ENCODE results near the gene TMEM259.
"Not testable (repeated sequence)": the region's sequence is repeated elsewhere in the genome, so short reads cannot be mapped to it uniquely, and the experiment has no call there.

TMEM259 gene

DNA sequence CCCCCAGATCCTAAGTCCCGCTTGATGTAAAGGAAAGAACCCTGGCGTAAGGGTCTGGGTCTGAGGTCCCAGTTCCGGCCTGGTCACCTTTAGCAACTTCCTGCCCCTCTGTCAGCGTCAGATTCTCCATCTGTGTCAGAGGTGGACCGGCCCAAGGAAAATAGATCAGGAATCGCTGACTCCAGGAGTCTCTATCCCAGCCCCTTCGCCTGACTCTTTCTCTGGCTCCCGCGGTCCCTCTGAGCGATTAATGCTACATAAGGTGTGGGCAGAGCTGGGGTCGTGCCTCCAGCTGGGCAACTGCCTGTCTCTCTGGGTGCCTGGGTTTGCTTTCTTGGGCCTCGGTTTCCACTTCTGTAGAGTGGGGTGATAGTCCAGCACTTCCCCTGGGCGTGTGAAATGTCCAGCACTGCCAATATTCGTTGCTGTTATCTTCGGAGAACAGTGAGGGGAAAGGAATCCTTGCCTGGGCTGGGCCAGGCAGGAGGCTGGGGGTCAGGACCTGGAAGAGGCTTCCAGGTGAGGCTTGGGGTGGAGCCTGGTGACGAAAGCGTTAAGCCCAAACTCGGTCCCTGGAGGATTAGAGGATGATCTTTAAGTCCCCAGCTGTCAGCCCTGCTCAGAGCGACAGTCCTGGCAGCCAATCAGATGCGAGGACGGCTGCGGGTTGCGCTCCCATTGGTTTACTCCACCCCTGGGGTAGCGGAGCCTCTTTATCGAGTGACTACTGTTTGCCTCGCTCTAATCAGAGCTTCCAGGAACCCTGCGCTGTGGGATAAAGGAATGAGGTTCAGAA, 19.8 kb upstream of the TMEM259 start:
- DNase-seq (ENCODE audit: low read depth in 2 of 2): peak; percentile 86 to 92

DNA sequence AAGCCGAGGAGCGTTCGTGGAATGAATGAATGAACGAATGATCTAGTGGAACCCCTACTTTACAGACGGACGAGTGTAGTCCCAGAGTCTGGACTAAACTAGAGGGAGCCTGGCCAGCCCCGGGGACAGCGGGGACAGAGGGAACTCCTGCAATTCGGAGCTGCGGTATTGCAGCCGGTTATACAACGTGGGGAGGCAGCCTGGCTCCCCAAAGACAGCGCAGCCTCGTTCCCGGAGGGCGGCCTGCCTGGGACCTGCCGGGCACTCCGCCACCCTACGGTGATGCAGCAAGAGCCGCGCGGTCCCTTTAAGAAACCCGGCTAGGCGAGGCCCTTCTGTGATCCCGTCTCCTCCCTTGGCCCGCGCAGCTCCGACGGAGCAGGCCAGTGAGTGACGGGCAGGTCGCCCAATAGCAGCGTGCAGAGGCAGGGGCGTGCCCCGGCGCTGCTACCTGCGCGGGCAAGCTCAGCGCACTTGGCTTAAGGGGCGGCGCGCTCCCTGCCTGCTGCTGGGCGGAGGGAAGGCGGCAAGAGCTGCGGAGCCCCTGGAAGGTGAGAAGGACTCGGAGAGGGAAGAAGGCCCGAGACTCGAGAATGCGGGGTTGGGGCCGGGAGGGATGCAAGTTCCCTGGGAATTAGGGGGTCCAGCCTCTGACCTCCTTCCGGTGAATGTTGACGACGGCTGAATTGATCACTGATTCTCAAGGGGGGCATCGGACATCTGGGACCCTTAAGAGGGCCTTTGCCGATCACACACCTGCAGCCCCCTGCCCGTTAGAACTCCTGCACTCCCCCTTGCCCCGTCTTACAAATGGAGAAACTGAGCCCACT, 18.9 kb upstream of the TMEM259 start, which contains the start of gene ABCA7:
TSS of gene ABCA7 (plus strand) at position 462 of the 830 bp plus-strand sequence. CDS start 1,255 bp downstream, outside the sequence.
- peak; percentile 97 to 100 for DNase-seq (ENCODE audit: low read depth in 2 of 2)

DNA sequence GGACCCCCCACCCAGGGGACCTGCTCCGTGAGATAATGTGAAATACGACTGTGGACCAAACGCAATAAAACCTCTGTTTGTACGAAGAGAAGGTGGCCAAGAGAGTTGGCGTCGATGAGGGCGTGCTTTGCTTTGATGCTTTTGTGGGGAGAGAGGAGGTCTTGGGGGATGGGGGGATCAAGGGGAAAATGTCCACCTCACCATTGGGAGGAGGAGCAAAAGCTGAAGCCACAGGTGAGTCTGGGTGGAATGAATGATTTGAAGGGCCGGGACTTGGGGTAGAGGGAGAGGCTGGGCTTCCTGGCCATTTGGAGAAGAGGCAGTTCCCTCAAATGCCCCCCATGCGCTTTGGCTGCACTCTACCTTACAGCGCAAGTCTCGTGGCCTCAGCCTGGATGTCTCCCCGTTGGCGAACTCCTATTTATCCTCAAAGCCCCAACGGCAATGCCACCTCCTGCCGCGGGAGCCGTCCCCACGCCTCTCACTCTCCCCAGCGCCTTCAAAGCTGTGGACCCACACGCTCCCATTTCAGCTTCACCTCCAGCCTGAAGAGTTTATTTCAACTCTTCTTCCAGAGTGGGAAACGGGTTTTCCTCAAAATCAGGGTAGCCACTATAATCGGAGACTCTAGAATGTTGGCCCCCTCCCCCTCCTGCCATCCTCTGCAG, 18.2 kb upstream of the TMEM259 start:
- no peak for DNase-seq (ENCODE audit: low read depth in 2 of 2)

DNA sequence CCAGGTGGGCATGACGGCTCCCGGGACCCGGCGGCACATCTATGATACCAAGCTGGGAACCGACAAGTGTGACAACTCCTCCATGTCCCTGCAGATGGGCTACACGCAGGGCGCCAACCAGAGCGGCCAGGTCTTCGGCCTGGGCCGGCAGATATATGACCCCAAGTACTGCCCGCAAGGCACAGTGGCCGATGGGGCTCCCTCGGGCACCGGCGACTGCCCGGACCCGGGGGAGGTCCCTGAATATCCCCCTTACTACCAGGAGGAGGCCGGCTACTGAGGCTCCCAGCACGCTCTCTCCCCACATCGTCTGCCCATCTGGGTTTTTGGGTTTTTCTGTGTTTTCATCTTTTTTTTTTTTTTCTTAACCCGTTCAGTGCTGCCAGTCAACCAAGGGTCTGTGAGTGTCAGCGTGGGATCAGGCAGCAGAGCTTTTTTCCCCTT, 16.7 kb upstream of the TMEM259 start:
- no peak for DNase-seq (ENCODE audit: low read depth in 2 of 2)

DNA sequence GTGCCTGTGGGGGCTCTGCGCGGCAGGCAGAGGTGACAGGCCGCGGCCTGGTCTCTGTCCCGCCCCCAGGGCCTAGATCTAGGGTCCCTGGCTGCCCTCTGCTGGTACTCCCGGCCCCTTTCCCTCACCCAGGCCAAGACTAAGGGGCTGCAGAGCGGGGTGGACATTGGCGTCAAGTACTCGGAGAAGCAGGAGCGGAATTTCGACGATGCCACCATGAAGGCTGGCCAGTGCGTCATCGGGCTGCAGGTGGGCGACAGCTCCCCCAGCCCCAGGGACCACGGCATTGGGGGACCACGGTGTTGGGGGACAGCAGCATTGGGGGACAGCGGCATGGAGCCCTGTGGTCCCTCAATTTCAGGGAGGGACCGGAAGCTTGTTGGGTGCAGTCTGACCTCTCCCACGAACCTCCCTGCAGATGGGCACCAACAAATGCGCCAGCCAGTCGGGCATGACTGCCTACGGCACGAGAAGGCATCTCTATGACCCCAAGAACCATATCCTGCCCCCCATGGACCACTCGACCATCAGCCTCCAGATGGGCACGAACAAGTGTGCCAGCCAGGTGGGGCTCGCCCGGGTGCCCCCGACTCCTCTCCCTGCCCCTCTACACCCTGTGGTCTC, 15.2 kb upstream of the TMEM259 start:
- no peak for DNase-seq (ENCODE audit: low read depth in 2 of 2)

DNA sequence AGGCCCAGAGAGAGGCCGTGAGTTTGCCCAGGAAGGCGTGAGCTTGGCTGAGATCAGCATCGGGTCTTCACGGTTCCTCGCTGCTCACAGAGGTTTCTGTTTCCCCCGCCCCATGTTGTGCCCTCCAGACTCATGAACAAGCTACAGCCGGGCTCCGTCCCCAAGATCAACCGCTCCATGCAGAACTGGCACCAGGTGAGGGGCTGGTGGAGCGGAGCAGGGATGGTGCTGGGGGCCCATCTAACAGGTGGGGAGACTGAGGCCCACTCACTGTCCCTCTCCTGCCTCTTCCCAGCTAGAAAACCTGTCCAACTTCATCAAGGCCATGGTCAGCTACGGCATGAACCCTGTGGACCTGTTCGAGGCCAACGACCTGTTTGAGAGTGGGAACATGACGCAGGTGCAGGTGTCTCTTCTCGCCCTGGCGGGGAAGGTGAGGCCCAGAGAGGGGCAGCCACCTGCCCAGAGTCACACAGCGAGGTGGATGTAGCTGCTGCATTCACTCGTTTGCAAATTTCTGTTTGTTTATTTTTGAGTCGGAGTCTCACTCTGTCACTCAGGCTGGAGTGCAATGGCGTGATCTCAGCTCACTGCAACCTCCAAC, 11.4 kb upstream of the TMEM259 start:
- no peak for DNase-seq (ENCODE audit: low read depth in 2 of 2)

DNA sequence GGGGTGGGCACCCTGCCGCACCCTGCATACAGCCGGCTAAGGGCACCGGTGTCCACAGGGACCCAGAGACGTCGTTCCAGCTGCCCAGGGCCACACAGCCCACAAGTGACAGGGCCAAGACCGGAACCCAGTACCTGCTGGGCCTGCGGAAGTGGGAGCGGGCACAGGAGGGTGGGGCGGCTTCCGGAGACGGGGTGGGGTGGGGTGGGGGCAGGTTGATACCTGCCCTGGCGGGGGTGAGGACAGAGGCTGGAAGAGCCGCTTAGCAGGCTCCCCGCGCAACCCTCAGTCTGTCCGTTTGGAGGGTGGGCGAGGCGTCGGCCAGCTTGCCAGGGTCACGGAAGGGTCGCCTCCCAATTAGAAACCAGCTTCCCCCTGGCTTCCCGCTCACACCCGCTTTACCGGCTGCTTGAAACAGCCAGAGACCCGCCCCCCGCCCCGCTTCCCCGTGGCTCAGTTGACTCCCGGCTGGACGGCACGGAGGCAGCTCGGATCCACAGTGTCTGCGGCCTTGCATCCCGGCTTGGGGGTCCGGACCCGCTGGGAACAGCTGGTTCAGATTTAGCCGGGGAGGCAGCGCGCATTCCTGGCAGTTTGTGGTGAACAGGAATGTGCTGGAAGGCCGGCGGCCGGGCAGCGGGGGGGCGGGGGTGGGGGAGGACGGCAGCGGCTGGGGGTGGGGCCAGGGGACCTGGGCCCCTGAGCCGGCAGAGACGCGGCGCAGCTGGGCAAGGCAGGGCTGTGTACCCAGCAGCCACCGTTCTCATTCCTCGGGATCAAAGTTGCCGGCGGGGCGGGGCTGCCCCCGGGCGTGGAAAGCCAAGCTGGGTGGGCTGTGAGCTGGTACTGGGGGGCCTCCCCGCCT, 7.4 kb upstream of the TMEM259 start:
- no peak for DNase-seq (ENCODE audit: low read depth in 2 of 2)

DNA sequence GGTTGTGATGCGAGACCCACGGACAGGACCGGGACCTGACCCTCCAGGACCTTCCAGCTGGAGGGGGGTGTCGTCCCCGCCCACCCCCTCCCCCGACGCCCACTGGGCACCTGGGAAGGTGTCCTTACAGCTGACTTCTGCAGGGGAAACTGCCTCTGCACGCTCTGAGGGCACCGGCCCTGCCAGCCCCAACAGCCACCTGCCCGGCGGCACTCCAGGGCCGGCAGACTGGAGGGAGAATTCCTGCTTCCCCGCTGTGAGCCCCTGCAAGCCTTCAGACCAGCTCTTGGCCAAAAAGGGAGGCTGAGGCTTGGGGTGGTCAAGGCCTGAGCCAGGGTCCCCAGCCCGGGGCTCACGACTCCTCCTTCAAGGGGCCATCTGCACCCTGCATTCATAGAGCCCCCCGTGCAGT, 6.7 kb upstream of the TMEM259 start:
- no peak for DNase-seq (ENCODE audit: low read depth in 2 of 2)

DNA sequence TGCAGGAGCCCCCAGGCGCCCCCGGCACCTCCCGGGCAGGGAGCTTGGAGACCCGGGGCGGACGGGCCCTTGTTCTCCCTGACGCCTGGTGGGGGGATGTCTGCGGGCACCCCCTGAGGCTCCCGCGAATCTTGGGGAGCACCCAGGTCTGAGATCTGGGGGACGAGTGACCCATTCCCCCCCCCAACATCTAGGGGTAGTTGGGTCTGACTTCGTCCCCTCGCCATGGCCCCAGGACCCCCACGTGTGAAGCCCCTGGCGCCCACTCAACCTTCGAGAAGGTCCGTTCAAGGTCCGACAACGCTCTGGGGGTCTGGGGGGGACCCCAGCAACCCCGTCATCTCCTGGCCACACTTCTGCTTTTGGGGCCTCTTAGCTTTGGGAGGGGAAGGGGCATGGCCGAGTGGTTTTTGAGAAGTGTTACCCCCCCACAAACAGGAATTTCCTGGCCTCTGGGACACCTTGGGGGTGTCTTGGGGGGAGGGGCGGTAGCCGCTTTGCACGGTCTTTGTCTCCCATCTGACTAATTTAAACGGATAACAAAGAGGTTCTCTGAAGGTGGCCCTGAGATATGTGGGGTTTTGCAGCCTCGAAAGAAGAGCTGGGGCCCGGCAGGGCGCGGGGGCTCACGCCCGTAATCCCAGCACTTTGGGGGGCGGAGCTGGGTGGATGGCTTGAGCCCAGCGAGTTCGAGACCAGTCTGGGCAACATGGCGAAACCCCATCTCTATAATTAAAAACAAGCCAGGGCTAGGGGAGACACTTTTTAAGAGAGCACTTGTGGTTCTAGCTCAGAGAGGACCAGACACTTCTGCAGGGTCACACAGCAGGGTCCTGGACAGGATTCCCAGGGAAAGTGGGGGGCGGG, 6.1 kb upstream of the TMEM259 start:
- DNase-seq (ENCODE audit: low read depth in 2 of 2): no peak

DNA sequence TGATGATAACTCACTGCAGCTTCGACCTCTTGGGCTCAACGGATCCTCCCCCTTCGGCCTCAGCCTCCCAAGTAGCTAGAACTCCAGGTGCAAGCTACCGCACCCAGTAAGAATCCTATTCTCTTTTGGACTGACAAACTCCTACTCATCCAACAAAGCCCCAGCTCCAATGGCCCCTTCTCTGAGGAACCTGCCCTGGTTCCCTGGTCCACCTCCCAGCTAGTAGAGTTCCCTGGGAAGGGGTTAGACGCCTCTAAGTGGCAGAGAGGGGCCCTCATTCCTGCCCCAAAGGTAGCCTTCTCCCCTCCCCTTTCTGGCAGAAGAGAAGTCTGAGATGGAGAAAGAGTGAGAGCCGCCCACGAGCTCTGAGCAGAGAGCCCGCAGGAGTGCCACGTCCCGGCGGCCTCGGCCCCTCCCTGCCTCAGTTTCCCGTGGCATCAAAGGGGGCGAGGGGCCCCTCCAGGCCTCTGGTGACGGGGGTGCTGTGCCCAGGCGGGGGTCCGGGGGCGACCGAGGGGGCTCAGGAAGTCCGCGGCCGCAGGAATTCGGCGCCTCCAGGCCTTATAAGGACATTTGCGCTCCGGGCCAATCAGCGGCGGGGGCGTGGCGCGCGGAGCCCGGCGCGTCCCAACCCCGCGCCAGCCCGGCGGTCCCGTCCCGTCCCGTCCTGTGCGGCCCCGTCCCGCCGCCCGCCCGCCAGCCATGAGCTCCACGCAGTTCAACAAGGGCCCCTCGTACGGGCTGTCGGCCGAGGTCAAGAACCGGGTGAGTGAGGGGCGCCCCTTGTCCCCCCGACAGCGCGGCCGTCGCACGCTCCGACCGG, 5.2 kb upstream of the TMEM259 start, which contains the start of gene CNN2:
TSS of gene CNN2 (plus strand) at position 649 of the 823 bp plus-strand sequence. CDS start at position 703, 54 bp downstream.
- peak in 1 of 2 donors; percentile 61 for DNase-seq (ENCODE audit: low read depth in 2 of 2)

DNA sequence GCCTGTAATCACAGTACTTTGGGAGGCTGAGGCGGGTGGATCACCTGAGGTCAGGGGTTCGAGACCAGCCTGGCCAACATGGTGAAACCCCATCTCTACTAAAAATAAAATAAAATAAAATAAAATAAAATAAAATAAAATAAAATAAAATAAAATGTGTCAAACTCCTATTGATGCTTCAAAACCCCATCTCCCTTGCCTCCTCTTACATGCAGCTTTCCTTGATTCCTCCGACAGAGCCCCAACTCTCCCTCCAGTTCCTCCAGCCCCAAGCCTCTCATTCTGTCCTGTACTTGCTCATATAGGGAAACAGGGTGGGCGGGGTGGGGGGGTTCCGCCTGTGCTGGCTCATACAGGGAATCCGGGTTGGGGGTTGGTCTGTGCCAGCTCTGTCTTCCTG, 4.2 kb upstream of the TMEM259 start:
- DNase-seq (ENCODE audit: low read depth in 2 of 2): not testable (repeated sequence)

DNA sequence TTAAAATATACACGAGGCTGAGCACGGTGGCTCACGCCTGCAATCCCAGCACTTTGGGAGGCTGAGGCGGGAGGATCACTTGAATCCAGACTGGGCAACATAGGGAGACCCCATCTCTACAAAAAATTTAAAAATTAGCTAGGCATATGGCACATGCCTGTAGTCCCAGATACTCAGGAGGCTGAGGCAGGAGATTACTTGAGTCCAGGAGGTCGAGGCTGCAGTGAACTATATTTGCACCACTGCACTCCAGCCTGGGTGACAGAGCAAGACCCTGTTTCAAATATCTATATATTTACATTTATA, 2.9 kb upstream of the TMEM259 start:
- DNase-seq (ENCODE audit: low read depth in 2 of 2): not testable (repeated sequence)

DNA sequence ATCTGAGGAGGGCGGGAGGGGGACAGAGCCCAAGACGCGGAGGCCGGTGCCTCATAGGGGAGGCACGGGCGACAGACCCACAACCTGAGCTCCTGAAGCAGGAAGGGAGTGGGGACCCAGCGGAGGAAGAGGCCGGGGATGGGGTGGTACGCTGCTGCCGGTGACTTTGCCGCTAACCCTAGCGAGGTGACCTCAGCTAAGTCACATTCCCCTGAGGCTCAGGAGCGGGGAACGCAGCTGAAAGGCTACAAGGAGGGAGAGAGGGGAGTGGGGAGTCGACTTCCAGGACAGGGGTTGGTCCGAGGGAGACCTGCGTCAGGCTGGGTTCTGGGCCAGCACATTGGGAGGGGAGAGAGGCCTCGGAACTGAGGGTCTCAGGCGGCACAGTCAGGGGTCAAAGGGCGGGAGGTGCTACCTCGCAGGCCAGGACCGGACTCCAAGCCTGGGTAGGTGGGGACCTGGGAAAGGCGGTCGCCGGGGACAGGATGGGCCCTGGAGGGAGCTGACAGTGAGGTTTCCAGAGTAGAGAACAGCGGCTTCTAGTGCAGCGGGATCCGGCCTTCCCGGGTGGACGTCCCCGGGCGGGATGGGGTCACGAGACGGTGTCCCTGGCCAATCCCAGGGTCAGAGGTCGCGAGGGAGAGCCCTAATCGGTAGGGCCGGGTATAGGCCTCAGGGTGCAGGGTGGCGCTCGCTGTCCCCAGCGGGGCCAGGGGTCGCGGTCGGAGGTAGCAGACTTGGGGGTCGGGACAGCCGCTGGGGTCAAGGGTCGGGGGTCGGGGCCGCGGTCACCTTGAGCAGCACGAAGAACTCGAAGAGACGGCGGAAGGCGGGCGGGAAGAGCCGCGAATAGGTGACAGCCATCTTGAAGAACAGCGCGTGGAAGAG, 699 bp downstream of the TMEM259 start:
- no peak for DNase-seq (ENCODE audit: low read depth in 2 of 2)

DNA sequence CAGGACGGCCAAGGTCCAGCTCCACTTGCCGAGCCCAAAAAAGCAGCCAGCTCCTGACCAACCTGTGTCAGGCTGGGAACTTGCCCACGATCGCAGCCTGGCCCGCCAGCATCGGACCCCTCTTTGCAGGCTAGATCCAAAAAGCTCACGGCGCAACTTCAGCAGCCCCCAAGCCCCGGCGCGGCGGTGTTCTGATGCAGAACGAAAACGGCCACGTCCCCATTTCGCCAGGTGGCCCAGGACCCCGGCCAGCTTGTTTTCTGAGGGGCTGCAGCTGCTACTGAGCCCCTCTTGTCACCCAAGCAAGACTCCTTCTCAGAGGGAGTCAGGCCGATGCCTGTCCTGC, 1.3 kb downstream of the TMEM259 start:
- no peak for DNase-seq (ENCODE audit: low read depth in 2 of 2)

DNA sequence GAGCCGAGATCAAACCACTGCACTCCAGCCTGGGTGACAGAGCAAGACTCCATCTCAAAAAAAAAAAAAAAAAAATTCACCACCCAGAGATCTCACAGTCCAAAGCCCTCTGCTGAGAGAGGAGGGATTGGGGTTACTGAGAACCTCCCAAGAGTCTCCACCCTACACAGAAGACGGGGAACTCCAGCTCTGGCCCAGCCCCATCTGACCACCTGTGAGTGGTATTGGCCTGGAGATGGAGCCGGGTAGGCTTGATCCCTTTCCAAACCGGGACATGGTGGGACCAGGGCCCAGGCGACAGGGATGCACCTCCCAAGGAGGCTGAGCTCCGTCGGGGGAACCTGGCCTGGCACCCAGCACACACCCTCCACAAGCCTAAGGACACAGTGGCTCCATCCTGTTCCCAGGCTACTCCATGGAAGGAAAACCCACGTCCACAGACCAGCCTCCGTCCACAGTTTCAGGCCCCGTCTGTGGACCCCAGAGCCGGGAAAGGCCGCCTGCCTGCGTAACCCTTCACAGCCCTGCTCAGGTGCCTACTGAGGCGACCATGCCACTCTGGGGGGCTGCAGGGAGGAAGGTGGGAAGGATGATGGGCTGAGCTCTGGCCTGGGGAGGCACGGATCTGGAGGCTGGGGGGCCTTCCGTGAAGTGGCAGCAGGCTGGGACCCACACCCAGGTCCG, 1.8 kb downstream of the TMEM259 start:
- DNase-seq (ENCODE audit: low read depth in 2 of 2): no peak

DNA sequence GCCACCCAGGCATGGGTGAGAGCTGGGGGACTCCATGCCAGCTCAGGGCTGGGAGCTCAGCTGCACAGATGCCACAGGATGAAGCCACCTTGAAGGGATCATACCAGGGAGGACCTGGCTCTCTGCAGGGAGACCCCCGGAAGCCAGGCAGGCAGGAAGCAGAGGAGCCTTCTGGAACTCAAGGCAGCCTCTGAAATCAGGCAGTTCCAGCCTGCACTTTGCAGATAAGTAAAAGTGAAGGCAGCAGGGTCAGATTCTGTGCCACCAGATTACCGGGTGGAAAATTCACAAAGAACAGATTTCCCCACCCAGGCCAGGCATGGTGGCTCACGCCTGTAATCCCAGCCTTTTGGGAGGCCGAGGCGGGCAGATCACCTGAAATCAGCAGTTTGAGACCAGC, 2.5 kb downstream of the TMEM259 start:
- no peak for DNase-seq (ENCODE audit: low read depth in 2 of 2)

DNA sequence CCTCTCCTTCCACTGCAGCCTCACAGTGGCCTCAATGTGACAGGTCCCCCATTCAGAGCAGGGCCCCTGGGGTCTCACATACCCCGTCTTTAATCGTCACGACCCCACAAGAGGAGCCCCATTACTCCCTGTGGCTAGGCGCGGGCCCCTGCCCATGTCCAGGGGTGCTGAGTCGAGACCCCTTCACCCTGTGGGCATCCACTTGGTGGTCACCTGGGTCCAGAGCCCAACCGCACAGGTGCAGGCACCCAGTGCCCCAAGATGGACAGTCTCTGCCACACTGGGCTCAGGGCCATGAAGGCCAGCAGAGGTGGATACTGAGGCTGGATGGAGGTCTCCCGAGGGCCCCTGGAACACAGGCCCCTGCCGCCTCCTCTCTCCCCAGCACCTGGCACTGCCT, 3.0 kb downstream of the TMEM259 start:
- no peak for DNase-seq (ENCODE audit: low read depth in 2 of 2)

Data from stimulated activated CD4-positive, alpha-beta T cell treated with anti-CD3 and anti-CD28 coated beads, Interleukin-15, amount 100 ng/mL, for 48 hours (primary cell).